Measurements from ENCODE around the gene ZNF275.
"Not testable (repeated sequence)": the region's sequence is repeated elsewhere in the genome, so short reads cannot be mapped to it uniquely, and the experiment has no call there.

DNA sequence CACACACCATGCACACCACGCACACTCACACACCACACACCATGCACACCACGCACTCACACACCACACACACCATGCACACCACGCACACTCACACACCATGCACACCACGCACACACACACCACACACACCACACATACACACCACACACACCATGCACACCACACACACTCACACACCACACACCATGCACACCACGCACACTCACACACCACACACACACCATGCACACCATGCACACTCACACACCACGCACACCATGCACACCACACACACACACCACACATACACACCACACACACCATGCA lies 55.5 kb downstream of the ZNF275 start:
- TF ChIP-seq, protein P1, sequence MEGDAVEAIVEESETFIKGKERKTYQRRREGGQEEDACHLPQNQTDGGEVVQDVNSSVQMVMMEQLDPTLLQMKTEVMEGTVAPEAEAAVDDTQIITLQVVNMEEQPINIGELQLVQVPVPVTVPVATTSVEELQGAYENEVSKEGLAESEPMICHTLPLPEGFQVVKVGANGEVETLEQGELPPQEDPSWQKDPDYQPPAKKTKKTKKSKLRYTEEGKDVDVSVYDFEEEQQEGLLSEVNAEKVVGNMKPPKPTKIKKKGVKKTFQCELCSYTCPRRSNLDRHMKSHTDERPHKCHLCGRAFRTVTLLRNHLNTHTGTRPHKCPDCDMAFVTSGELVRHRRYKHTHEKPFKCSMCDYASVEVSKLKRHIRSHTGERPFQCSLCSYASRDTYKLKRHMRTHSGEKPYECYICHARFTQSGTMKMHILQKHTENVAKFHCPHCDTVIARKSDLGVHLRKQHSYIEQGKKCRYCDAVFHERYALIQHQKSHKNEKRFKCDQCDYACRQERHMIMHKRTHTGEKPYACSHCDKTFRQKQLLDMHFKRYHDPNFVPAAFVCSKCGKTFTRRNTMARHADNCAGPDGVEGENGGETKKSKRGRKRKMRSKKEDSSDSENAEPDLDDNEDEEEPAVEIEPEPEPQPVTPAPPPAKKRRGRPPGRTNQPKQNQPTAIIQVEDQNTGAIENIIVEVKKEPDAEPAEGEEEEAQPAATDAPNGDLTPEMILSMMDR (IDR thresholded peaks at IDR 0.05), result not testable (repeated sequence)
- not testable (repeated sequence) for TF ChIP-seq POLR2A (IDR thresholded peaks at IDR 0.05)
